Vagina (tissue), 2 donors: ENCODE measurements around the gene MEGF10.

Experiments used
- POLR2A ChIP-seq, 2 donors: fragments of 450-650 bp; IDR thresholded peaks; one replicate each; pipeline ENCODE4 v1.6.1; 2017; ENCODE audit warnings: antibody characterized with exemption in 2 of 2, mild to moderate bottlenecking in 2 of 2, moderate library complexity in 2 of 2
- TF ChIP-seq, protein P1 (sequence below), 3 experiments: fragments of 450-650 bp in 2 of 3; fragments of 200-600 bp in 1 of 3; sonication (generic) in 1 of 3; IDR thresholded peaks; one replicate each; pipeline ENCODE4 v1.5.1; 2017 to 2019; ENCODE audit warnings: antibody characterized with exemption in 3 of 3, mild to moderate bottlenecking in 2 of 3, moderate library complexity in 2 of 3

DNA sequence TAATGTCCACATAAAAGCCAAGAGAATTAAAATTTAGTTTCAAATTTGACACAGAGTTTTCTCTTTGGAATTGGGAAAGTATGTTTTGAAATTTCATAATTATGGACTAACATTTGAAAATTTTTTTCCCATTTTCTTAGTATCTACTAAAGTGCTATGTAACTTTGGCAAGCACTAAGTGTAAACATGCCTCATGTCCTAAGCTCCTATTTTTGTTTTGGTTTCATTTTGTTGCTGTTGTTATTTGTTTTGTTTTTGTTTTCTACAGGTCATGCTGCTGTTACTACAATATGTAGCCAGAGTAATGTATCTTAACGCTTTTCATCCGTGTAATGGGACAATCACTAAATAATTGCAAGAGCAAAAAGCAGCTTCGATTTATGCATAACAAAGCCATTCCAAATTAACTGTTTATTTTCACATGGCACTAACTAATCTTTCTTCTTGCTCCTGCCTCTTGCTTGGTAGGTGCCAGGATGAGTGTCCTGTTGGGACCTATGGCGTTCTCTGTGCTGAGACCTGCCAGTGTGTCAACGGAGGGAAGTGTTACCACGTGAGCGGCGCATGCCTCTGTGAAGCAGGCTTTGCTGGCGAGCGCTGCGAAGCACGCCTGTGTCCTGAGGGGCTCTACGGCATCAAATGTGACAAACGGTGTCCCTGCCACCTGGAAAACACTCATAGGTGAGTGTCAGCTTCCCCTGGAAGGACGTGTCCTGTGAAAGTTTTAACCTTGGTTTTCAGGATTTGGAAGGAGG lies 119.5 kb downstream of the MEGF10 start:
- TF ChIP-seq POLR2A (IDR thresholded peaks at IDR 0.05) = no peak
- TF ChIP-seq, protein P1, sequence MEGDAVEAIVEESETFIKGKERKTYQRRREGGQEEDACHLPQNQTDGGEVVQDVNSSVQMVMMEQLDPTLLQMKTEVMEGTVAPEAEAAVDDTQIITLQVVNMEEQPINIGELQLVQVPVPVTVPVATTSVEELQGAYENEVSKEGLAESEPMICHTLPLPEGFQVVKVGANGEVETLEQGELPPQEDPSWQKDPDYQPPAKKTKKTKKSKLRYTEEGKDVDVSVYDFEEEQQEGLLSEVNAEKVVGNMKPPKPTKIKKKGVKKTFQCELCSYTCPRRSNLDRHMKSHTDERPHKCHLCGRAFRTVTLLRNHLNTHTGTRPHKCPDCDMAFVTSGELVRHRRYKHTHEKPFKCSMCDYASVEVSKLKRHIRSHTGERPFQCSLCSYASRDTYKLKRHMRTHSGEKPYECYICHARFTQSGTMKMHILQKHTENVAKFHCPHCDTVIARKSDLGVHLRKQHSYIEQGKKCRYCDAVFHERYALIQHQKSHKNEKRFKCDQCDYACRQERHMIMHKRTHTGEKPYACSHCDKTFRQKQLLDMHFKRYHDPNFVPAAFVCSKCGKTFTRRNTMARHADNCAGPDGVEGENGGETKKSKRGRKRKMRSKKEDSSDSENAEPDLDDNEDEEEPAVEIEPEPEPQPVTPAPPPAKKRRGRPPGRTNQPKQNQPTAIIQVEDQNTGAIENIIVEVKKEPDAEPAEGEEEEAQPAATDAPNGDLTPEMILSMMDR (IDR thresholded peaks at IDR 0.05) = no peak
